Suppressor macrophage treated with lipopolysaccharide for 1 hour (primary cell): ENCODE results near the gene TRAPPC11.
A peak's percentile ranks its signal among the peaks of the same experiment; 100 is the strongest.

Source experiments
- DNase-seq, 3 donors: peaks; one replicate each; pipeline ENCODE4 v3.0.0-alpha.2; 2020 to 2022

TRAPPC11 gene

DNA sequence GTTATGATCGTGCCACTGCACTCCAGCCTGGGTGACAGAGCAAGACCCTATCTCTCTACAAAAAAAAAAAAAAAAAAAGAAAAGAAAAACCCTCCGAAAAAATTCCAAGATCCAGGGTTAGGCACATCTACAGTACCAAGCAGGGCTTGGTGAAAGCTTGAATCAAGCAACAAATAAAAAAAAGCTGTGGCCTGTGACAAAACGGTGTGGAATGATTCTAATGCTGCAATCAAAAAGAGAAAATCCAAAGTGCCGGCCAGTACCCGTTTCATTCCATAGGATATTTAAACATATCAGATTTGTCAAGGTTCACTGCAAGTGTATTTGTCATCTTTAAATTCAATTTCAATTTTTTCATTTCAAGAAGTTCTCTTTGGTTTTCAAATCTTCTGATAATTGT is 20.7 kb upstream of the TRAPPC11 start:
- no peak for DNase-seq

DNA sequence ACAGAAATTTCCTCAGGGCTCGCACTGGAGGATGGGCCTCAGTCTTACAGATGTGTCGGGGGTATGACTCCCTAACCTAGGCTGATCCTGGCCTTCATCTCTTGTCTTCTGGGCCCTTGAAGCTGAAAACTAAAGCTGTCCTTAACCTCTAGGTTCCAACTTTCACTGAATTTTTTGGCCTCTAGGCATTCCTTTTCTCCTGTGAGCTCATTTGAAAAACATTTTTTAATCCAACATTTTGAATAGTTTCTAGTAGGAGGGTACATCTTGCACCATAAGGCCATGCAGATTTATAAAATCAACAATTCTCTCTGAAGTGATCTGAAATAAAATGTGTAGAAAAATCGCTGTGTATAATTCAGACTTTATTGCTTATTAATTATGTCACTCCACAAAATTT is 19.8 kb upstream of the TRAPPC11 start:
- DNase-seq = no peak

DNA sequence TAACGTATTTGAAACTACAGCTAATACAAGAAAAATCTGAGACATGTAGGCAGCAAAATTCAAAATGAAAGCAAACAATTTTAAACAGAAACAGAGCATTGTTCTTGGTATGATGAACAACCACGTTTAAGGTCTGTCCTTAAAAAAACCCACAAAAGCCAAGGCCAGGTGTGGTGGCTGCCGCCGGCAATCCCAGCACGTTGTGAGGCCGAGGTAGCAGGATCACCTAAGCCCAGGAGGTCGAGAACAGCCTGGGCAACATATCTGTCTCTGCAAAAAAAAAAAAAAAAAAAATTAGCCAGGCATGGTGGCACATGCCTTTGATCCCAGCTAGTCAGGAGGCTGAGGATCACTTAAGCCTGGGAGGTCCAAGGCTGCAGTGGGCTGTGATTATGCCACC is 13.8 kb upstream of the TRAPPC11 start:
- no peak for DNase-seq

DNA sequence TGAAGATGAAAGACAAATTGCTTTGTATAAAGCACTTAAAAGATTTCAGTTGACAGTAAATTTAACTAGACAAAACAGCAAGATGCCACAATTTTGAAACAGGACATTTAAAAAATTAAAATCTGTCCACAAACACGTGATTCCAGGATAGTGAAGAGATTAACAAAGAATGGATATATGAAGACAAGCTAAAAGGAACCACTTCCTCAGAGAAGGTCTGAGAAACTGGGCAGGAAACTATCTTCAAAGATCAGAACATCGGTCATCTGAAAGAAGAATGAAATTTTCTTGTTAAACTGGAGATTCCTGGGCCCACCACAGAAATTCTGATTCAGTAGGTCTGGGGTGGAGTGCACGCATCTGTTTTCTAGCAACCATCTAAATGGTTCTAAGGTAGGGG is 1.5 kb upstream of the TRAPPC11 start:
- no peak for DNase-seq

DNA sequence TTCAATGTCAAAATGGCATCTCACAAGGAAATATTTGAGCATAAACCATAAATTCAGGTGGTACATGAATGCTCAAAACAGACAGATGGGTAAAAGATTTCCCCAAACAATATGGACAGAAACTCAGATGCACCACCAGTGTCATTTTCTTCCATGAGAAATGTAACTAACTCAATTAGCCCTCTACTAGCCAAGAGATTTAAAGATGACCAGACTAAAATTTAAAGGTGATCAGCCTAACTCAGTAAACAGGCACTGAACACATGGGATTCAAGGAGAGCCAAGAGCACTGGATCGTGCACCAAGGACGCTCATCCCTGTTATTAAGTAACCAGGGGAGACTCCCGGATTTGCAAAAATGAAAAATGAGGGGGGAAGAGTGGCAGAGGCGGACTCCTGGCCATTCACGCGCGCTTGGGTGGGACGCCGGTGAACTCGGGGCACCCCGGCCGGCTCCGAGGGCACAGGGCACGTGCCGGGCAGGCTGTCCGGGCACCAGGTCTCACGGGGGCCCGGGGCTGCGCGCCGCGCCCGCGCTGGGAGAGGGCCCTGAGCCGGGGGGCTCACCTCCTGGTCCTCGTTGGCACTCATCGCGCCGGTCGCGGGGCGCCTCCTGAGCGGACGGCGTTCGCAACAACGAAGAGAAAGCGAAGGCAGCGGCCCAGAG is 598 bp upstream of the TRAPPC11 start:
- peak; percentile 37 to 53 (median 46) for DNase-seq

DNA sequence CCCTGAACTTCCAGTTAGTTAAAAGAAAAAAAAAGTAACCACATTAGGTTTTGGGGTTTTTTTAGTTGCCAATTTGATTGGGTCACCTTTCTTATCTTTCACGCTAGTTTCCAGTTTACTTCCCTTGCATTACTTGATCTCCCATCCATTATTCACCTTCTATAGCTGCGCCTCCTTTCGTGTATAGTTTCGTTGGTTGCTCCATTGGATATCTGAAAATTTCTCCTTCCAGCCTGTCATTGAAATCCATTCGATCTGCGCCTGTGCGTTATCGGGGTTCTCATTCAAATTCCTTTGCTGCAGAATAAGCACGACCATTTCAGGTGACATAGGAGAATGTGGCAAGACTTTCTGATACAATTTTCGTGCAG is 764 bp downstream of the TRAPPC11 start:
- peak in 1 of 3 donors; percentile 22 for DNase-seq

DNA sequence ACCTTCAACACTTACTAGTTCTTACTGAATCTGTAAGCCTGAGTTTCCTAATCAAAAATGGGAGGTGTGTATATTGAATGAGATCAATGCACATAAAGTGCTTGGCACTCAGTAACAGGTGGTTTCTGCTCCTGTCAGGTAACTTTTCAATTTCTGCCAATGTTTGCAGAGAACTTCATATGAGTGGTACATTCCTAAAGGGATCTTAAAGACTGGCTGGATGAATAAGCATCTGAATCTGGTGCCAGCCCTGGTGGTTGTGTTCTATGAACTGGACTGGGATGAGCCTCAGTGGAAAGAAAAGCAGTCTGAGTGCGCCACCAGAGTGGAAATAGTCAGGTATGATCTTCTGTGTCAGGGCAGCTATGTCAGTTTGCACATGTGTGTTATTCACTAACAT is 7.0 kb downstream of the TRAPPC11 start:
- no peak for DNase-seq

DNA sequence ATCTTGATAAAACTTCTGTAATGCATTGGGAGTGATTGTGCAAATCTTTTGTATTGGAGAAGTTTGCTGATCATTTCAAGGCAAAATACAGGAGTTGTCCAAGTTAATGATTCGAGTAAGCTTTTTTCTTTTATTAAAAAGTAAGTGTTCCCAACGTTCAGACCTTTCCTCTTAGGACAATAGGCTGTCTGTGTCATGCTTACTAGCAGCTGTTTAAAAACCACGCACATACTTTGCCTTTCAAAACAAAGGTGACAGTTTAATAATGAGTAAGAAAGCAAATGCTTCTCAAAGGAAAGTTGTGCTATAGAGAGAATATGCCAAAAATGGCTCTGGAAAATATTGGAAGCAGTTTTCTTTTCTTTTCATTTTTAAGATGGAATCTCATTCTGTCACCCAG is 11.2 kb downstream of the TRAPPC11 start:
- DNase-seq = no peak

DNA sequence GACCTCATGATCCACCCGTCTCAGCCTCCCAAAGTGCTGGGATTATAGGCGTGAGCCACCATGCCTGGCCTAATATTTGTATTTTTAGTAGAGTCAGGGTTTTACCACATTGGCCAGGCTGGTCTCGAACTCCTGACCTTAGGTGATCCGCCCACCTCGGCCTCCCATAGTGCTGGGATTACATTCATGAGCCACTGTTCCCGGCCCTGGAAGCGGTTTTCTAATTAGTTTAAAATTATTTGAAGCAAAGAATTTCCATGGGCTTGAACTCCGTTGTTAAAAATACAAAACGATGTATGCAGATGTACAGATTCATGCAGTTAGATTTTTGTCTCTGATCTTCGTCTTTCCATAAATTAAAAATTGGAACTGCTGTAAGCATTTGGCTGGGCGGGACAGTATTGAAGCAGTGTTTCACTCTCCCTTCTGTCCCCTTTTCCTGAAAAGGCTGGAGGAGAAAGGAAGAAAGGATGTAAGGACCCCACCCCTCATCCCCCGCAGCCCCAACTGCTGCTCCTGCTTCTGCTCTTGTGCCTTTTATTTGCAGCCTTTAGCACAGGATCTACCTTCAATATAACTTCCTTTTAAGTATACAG is 12.0 kb downstream of the TRAPPC11 start:
- no peak for DNase-seq

DNA sequence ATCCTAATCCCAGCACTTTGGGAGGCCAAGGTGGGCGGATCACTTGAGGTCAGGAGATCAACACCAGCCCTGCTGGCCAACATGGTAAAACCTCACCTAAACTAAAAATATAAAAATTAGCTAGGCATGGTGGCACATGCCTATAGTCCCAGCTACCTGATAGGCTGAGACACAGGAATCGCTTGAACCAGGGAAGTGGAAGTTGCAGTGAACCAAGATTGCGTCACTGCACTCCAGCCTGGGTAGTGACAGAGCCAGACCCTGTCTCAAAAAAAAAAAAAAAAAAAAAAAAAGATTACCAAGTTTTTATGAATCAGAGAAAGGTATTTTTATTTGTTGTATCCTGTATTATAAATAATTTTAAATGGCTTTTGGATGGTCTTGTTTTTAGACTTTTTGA is 15.1 kb downstream of the TRAPPC11 start:
- DNase-seq = peak; percentile 10 to 30 (median 21)

DNA sequence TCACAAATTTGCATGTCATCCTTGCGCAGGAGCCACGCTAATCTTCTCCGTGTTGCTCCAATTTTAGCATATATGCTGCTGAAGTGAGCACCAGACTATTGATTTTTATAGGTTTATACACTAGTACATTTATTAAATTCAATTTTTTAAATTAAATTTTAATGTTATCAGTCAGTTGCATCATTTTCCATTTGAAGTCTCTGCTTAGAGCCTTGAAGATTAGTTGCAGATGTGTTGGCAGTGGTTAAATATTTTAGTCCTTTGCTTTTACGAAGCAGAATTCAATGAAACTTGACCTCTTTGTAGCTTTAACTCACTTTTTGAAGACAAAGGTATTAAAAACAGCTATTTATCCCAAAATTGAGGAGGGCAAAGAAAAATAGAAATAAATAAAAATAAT is 16.5 kb downstream of the TRAPPC11 start:
- no peak for DNase-seq

DNA sequence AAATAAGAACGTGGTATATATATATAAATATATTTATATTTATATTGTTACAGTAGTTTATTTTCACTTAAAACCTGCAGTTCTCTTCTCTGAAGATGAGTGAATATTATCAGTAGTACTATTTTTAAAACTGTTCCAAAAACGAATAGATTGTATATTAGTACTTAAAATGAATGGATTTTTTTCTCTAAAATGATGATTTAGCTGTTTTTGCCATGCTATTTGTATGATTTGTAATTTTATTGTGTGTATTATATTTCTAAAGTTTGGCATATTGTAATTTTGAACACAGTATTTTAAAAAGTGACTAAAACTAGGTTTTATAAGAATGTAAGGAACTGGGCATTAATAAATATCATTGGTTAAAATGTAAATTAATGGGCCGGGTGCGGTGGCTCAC is 22.0 kb downstream of the TRAPPC11 start:
- no peak for DNase-seq

DNA sequence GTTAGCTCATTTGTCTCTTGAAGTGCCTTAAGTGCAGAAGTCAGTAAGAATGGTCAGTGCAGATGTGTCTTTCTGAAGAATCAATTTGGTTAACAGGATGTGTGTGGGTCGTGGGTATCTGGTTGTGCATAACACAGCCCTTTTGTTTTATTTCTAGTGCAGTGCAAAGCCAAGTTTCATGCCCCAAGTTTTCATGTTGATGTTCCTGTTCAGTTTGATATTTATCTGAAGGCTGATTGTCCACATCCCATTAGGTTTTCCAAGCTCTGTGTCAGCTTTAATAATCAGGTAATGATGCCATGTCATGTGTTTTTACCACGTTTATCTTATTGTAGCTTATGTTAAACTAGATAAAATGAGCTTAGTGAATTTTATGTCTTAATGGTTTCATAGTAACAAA is 27.4 kb downstream of the TRAPPC11 start:
- DNase-seq = no peak

DNA sequence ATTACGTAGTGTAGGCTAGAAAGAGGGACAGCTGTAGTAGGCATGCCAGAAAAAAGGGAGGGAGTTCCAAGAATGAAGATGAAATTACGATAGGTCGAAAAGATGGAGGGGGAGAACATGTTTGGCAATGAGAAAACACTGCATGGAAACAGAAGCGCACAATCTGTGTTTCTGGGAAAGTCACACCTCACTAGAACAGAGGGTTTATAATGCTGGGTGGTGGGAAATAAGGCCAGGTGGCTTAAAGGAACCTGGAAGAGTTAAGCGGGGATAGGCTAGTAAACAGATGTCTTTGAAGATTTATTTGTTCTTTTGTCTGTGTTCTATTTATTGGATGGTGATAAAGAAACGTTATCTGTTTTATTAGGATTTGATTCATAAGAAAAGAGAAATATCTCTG is 29.1 kb downstream of the TRAPPC11 start:
- no peak for DNase-seq

DNA sequence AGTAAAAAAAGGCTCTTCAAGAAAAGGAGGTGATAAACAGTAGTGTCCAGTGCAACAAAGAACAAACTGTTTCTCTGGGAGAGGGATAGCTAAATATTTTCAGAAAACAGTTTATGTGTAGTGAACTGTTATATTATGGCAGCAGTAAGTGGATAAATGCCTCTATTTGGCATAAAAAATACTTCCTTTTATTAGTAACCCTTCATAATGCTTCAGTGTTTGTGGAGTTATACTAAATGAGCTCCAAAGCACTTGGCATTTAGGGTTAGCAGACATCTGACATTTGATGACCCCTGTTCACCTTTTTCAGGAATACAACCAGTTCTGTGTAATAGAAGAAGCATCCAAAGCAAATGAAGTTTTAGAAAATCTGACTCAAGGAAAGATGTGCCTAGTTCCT is 31.9 kb downstream of the TRAPPC11 start:
- no peak for DNase-seq

DNA sequence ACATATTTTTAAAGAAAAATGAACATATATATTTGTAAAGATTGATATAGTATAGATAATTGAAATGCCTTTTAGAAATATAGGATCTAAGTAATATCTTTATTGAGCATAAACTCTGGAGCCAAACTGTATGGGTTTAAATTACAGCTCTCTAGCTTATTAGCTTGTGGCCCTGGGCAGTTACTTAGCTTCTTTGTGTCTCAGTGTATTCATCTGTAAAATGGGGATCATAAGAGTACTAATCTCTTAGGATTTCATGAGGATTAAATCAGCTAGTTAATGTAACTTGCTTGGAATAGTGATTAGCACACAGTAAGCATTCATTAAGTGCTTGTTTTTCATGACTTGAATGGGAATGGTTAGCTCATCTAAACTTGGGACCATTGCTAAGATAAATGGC is 32.8 kb downstream of the TRAPPC11 start:
- no peak for DNase-seq

DNA sequence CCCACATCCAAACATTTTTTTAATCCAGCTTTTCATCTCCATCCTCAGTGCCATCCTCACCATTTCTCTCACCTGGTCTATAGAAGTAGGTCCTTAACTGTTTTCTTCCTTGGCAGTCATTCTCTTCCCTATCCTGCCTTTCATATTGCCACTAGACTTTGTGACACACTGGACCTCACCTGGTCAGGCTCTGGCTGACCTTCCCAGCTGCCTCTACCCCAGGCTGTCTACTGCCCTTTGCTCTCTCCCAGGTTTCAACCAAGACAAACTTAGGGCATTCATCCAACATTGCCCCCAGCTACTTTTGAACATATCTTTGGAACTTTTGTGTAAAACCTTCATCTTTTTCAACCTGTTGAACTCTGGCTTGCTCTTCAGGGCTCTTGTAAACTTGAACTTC is 39.8 kb downstream of the TRAPPC11 start:
- no peak for DNase-seq

DNA sequence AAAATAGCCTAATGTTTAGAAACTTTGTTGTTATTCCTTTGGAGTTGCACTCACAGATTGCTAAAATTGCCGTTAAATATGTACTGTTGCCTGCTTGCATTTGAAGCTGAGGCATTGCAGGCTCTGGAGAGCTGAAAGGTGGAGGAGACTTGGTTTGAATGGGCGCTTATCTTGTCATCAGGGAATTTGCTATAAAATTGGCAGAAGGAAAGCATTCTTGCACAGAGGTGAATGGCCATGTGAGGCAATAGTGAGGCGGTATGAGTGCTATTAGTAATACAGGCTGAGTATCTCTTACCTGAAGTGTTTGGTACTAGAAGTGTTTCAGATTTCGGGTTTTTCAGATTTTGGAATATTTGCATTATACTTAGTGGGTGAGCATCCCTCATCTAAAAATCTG is 41.3 kb downstream of the TRAPPC11 start:
- DNase-seq = no peak

DNA sequence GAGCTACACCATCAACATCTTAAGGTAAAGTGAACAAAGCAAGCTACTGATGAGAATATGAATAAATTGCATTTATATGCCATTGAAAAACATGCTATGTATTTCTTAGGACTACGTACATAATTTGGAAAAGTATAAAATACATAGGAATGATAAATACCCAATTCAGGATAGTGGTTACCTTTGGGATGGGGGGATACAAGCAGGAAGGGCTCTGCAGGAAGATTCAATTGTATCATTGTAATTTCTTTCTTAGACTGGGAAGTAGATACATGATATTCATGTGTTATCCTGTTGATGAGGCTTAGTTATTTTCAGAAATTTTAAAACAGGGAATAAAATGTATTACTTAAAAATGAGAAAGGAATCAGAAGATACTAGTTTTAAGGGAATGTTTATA is 43.4 kb downstream of the TRAPPC11 start:
- DNase-seq = no peak

DNA sequence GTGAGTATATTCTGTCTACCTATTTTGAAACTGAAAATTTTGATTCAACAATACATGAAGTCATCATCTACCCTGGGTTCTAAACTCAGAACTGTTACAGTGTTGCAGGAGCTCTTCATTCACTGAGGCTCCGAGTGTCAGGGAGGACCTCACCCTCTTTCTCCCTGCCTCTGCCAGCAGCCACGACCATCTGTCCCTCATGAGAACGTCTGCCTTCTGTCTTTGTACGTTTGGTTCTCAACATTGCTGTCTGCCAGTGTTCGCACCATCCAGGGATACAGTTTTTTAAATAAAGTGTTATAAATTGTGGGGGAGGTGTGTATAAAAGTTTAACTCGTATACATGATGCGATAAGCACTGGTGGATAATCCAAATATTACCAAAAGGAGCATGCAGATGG is 55.5 kb downstream of the TRAPPC11 start:
- no peak for DNase-seq

DNA sequence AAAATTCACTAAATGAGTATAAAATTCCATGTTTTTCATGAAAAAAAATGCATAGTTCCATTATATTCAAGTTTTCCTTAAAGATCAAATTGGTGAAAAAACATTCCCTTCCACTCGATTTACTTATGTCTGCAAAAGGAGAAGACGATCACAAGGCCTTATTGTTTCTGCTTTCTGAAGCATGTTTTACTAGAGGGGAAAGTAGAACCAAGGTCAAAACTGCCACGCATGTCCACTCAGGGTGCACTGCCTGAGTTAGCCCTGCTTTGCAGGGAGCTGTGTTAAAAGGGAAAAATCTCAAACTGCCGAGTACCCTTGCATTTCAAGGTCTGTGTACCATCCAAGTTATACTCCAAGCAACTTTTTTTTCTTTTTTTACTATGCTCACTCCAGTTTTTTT is 57.2 kb downstream of the TRAPPC11 start:
- DNase-seq = no peak

DNA sequence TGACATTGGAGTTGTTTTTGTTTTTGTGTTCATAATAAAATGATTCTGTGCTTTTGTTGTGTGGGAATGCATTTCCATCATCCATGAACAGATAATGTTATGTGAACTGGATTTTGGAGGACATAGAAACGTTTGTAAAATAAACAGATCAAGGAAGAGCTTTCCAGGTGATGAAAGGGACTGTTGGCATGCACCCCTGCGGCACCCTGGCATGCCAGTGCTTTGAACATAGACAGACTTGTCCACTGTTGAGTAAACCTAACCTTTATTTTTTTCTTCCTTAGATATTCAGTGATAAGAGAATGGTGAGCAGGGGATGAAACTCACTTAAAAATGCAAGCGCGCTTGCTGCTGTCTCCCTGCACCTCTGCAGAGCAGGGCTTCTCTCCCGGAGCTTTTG is 59.8 kb downstream of the TRAPPC11 start:
- no peak for DNase-seq

DNA sequence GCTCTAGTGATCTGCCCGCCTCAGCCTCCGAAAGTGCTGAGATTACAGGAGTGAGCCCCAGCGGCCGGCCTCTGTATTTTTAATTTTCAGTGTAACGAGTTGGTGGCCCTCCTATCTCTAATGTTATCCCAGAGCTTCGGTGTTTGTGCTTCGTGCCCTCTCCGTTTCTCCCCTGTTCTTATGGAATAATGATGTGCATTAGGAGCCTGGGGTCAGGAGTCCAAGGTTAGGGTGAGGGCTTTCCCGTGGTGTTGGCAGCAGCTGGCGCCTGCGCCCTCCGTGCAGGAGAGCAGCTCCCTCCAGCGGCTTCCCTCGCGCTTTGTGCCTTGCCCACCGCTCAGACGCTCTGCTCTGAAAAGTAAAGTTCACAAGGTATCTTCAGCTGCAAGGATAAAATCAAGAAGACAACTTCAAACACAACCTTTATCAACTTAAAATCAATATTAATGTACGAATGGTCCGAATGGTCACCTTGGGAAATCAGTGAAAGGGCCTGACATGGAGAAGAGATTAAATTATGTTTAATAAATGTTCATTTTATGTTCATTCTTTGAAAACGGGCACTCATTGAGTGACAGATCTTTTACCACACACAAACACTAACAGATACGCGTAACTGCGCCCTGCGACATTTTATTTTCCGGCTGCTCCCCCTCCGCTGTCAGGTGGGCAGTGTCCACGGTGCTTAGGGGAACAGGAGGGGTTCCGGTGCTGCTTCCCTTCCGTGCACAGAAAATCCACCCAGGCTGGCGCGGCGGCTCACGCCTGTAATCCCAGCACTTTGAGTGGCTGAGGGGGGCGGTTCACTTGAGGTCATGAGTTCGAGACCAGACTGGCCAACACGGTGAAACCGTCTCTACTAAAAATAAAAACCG is 62.4 kb downstream of the TRAPPC11 start:
- DNase-seq = peak; percentile 65 to 81 (median 72)
